Activated gamma-delta T cell treated with anti-CD3 and anti-CD28 coated beads, Interleukin-2, amount 50 U/mL, for 16 hours (primary cell): ENCODE results near the gene ZNHIT6.
"Not testable (repeated sequence)": the region's sequence is repeated elsewhere in the genome, so short reads cannot be mapped to it uniquely, and the experiment has no call there.

Source experiments
- DNase-seq: peaks from one replicate; pipeline ENCODE4 v3.0.0-alpha.2; 2020; ENCODE audit warnings: low read depth

Gene ZNHIT6, protein sequence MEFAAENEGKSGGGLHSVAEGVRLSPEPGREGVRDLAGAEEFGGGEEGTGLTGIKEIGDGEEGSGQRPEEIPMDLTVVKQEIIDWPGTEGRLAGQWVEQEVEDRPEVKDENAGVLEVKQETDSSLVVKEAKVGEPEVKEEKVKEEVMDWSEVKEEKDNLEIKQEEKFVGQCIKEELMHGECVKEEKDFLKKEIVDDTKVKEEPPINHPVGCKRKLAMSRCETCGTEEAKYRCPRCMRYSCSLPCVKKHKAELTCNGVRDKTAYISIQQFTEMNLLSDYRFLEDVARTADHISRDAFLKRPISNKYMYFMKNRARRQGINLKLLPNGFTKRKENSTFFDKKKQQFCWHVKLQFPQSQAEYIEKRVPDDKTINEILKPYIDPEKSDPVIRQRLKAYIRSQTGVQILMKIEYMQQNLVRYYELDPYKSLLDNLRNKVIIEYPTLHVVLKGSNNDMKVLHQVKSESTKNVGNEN

GRCh38 chr1:85707990-85708828 lies at the start of gene ZNHIT6:
TSS of gene ZNHIT6 (minus strand) at chr1:85708433. CDS start at chr1:85708284, 149 bp downstream.
- peak; percentile 73 for DNase-seq

DNA sequence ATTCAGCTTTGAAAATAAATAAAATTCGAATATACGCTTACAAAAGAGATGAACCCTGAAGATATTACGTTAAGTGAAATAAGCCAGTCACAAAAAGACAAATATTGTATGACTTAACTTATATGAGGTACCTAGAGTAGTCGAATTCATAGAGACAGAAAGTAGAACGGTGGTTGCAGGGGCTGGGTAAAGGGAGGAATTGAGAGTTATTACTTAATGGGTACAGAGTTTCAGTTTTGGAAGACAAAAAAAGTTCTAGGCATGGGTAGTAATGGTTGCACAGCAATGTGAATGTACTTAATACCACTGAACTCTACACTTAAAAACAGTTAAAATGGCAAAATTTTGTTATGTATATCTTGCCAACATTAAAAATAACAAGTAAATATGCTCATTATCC lies 48.6 kb upstream of the ZNHIT6 start:
- no peak for DNase-seq

GRCh38 chr1:85748120-85748519 lies 39.9 kb upstream of the ZNHIT6 start:
- no peak for DNase-seq

GRCh38 chr1:85746777-85747176 lies 38.5 kb upstream of the ZNHIT6 start:
- DNase-seq: no peak

DNA sequence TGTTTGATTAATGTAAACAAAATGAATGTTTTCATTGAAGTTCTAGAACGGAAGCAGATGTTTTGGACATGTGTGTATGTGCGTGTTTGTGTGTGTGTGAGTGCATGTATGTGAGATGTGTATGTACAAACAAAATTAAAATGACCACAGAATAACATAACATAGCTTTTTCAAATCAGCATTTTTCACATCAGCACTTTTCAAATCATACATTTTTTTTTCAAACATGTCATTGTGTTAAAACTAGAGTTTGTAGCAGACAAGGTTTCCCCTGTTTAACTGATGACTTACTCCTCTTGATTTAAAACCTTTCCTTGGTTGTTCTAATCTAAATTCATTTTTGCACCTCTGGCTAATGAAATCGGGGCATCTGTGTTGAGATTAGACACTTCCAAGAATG lies 35.6 kb upstream of the ZNHIT6 start:
- DNase-seq: no peak

GRCh38 chr1:85734931-85735330 lies 26.7 kb upstream of the ZNHIT6 start:
- DNase-seq: no peak

GRCh38 chr1:85718678-85719340 lies 10.6 kb upstream of the ZNHIT6 start:
- no peak for DNase-seq

- DNase-seq: not testable (repeated sequence)
Observed at GRCh38 chr1:85714418-85715114, 6.3 kb upstream of the ZNHIT6 start.

DNA sequence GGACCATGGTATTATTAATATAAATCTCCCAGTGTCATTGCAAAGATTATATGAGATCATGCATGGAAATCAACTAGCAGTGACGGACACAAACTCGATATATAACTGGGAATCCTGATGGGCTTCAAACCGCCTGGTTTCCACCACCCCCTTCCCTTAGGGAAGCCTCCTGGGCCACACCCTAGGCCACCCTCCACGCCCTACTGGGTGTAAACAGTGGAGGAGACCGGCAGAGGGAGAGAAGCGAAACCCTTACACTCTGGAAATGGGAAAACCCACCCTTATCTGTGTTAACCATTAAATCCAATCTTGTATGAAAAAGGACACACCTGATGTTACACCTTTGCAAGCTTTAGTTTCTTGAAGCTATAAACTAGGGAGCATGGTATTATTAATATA lies 595 bp upstream of the ZNHIT6 start:
- DNase-seq: no peak

DNA sequence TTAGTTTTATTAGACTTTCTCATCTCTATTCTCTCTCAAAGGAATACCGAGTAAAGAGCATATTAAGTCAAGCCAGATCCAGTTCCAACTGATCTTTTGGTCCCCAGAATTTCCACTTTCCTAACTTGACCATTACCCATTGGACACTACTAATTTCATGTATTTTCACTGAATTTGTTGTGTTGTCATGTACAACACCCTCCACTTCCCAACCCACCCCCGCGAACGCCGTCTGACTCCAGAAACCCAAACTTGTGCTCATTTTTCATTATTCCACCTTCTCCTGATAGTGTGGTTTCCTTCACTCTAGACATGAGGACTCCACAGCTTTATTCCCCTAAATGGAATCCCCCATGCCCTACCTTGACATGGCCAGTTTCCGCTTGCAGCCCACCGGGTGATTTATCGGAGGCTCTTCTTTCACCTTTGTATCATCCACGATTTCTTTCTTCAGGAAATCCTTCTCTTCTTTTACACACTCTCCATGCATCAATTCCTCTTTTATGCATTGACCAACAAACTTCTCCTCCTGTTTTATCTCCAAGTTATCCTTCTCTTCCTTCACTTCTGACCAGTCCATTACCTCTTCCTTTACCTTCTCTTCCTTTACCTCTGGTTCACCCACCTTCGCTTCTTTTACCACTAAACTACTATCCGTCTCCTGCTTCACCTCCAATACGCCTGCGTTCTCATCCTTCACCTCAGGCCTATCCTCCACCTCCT lies 805 bp downstream of the ZNHIT6 start:
- DNase-seq: no peak

- no peak for DNase-seq
Observed at GRCh38 chr1:85705940-85706339, 2.3 kb downstream of the ZNHIT6 start.

- no peak for DNase-seq
Observed at GRCh38 chr1:85700422-85700821, 7.8 kb downstream of the ZNHIT6 start.

DNA sequence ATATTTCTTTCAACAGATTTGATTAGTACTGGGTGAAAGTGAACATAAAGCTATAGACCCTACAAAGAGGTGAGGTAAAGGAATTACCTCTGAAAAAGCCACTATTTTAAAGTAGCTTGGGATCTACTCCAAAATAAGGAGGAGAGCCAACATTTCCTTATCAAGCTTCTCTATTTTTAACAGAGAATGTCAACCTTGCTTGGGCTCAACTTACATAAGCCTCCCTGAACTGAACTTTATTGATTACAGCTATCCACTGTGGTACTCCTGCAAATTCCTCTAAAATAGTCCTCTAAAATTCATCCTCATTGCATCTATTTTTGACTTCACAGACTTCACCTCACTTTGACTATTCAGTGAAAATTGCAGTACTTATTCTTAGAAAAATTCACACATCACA lies 10.3 kb downstream of the ZNHIT6 start:
- DNase-seq: no peak

DNA sequence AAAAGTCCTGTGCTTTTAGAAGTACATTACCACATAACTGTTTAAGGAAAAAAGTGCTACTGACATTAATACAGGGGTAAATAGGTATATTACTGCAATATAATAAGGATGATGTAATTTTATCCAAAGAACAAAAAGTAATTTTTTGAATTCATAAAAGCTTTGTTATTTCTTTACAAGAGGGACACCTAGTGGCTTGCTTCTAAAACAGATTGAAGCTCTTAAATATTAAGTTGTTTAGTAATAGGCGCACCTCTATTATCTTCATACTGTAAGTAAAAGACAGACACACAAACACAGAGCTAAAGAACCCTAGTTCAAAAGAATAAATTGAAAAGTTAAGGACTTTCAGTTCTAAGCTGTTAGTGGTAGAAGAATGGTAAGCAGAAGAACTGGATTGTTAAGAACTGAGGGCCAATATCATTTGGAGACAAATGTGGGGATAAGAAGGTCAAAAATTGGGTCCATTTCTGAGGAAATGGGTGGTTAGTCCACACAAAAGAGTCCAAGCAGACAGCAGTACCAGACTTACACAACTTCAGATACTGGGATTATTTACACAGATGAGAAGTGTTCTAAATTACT lies 15.4 kb downstream of the ZNHIT6 start:
- no peak for DNase-seq

GRCh38 chr1:85689775-85690404 lies 18.3 kb downstream of the ZNHIT6 start:
- DNase-seq: no peak

- DNase-seq: no peak
Observed at GRCh38 chr1:85683292-85684025, 24.8 kb downstream of the ZNHIT6 start.

- DNase-seq: no peak
Observed at GRCh38 chr1:85681087-85681486, 27.1 kb downstream of the ZNHIT6 start.

GRCh38 chr1:85678193-85678592 lies 30.0 kb downstream of the ZNHIT6 start:
- no peak for DNase-seq

DNA sequence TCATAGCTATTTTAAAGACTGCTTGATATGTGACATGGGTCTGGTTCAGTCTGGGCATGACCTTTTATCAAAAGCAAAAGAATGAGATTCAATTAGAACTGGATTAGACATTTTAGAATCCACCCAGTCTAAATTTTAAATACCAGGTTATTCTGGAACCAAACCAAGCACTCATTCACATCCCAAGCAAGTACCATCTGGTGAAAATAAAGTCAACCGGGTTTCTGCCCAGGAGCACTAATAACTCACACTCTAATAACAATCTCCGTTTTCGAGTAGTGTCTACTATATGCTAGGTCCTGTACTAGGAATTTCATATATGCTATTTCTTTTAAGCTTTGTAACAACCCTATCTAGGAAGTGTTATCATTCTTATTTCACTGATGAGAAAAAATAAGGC lies 30.6 kb downstream of the ZNHIT6 start:
- no peak for DNase-seq
